Epidermal melanocyte (primary cell): ENCODE results near the gene PLCB4.

ENCODE experiments used
- DNase-seq: peaks from one replicate; pipeline ENCODE4 v3.0.0; 2011; ENCODE audit warnings: low spot score; ENCODE audit not compliant: insufficient read length

PLCB4 gene

GRCh38 chr20:9439806-9440205, 370.9 kb downstream of the PLCB4 start:
- no peak for DNase-seq

DNA sequence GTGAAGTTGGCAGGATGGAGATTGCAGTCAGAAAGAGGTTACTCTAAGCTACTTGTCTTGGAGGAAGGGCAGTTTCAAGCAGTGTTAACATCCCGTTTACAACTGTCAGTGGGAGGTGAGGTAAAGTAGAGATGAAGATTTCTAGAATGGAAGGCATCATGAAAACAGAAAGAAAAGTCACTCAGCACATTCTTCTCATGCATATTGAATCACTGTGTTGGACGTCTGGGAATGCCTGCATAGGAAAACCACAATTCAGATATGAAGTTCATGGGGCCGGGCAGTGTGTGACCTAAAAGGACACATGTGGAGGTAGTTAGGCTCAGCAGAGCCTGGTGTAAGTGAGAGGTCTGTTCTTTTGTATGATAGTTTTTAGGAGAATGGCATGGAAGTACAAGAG, 372.0 kb downstream of the PLCB4 start:
- no peak for DNase-seq

GRCh38 chr20:9441948-9442347, 373.1 kb downstream of the PLCB4 start:
- DNase-seq: no peak

GRCh38 chr20:9442858-9443257, 374.0 kb downstream of the PLCB4 start:
- DNase-seq: no peak

DNA sequence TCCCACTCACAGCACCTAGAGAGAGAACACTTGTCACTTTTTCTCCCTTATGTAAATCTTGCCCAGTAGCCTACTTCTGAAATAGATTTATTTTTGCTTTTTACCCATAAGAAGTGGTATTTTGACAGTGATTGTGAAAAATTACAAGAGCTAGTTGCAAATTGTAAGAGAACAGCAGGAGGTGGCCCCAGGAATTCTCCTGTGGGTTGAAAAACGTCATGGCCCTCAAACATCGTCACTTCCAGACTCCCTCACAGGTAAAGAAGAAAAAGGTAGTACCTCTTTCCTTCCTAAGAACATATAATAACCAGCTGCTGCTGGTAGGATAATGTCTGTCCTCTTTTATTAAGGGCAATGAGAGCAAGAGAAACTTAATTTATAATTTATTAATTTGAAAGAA, 376.0 kb downstream of the PLCB4 start:
- DNase-seq: no peak

DNA sequence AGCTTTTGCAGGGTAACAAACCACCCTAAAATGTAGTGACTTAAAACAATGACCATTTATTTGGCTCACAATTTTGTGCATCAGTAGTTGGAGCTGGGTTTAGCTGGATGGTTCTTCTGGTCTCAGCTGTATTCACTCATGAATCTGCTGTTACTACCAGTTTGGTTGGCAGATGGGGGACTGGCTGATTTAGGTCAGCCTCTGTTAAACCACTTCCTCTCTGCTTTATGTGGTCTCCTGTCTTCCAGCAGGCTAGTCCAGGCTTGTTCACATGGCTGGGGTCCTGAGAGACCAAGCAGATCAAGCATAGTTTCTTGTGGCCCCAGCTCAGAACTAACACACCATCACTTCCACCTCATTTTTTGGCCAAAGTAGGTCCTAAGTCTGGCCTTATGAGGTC, 378.3 kb downstream of the PLCB4 start:
- no peak for DNase-seq

GRCh38 chr20:9453201-9453600, 384.3 kb downstream of the PLCB4 start:
- no peak for DNase-seq

DNA sequence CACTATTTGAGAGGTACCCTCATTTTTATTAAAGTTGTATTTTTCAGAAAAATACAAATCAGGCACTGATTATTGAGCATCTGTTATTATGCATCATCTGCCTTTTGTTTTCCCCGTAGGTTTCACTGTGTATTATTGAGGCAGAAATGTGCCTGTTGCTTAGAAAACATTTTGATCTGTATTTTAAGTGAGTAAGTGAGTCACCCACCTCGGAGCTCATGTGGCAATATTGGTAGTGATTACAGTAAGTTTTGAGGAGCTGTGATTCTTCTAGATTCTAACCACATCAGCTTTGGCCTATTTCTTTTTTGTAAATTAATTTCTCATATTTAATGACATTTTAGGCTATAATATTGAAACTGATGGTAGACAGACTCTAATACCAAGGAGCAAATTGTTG, 385.9 kb downstream of the PLCB4 start:
- DNase-seq: no peak

- no peak for DNase-seq
Measured at GRCh38 chr20:9457136-9457535, 388.2 kb downstream of the PLCB4 start.

GRCh38 chr20:9458138-9458796, 389.4 kb downstream of the PLCB4 start:
- no peak for DNase-seq

DNA sequence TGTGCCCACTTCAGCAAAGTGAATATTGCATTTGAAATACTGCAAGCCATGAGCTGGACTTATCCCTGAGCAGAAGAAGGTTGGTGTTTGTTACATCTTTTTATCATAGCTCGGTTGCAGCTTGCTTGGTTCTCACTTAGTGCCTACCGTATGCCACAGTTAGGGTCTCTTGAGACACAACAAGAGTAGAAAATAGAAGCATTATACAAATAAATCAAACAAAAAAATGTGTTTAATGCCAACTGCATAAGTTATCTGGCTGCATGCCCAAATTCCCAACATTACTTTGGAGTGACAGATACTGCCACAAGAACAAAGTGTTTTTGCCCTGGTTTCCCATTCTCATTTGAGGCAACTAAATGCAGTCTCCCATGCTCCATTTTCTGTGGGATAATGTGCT, 391.6 kb downstream of the PLCB4 start:
- no peak for DNase-seq

GRCh38 chr20:9467995-9468394, 399.1 kb downstream of the PLCB4 start:
- no peak for DNase-seq

DNA sequence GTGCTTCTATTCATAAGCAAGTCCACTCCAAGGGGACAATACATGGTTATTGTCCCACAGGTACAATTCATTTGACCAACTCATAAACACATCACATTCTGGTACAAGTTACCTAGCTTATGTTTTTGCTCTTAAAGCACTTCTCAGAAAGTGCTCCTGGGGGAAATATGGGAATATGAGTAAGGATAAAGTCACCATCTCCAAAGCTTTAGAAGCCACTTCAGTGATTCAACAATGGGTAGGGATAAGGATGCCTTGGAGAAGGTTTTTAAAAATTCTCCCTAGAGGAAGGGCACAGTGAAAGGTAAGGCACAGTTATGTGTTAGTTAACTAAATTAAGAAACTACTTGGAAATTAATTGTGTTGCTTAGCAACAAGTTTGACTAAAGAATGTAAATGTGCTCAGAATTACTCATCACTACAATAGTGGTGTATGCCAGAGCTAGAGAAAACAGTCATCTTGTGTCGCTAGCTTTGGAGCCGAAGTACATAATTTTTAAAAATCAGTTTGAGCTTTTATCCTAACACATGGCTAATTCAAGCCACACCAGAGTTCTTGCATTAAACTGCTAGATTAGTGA, 406.0 kb downstream of the PLCB4 start:
- no peak for DNase-seq

- no peak for DNase-seq
Measured at GRCh38 chr20:9475456-9475855, 406.6 kb downstream of the PLCB4 start.

- no peak for DNase-seq
Measured at GRCh38 chr20:9476174-9476573, 407.3 kb downstream of the PLCB4 start.

- DNase-seq: no peak
Measured at GRCh38 chr20:9476637-9477036, 407.8 kb downstream of the PLCB4 start.

- no peak for DNase-seq
Measured at GRCh38 chr20:9478771-9479170, 409.9 kb downstream of the PLCB4 start.

- DNase-seq: no peak
Measured at GRCh38 chr20:9480066-9480465, 411.2 kb downstream of the PLCB4 start.

- DNase-seq: no peak
Measured at GRCh38 chr20:9482180-9482579, 413.3 kb downstream of the PLCB4 start.

GRCh38 chr20:9483131-9483530, 414.2 kb downstream of the PLCB4 start:
- DNase-seq: no peak

GRCh38 chr20:9485614-9486340, 416.9 kb downstream of the PLCB4 start:
- no peak for DNase-seq

- DNase-seq: no peak
Measured at GRCh38 chr20:9487231-9487630, 418.3 kb downstream of the PLCB4 start.

- DNase-seq: no peak
Measured at GRCh38 chr20:9488063-9488462, 419.2 kb downstream of the PLCB4 start.
